HG02623 (cell line): ENCODE data around the gene CDKN2A.

Experiments used
- ATAC-seq: cut with Tn5 transposase; IDR thresholded peaks from one replicate; pipeline ENCODE4 v1.9.1; 2021; ENCODE audit warnings: moderate library complexity; ENCODE audit not compliant: unreplicated experiment

The CDKN2A gene

DNA sequence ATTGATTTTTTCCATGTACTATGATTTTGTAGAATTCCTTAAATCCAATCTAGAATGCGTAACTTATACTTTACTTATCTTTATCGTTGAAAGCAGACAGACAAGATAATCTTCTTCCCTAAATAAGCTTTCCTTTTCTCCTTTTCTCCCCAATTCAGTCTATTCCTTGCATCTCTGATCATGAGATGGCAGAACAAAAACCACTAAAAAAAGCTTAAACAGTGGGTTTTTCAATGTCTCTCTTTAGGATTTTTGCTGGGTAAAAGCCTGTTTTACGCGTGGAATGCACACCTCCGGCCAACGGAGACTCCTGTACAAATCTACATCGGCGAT, 14.2 kb upstream of the CDKN2A start:
- ATAC-seq = no peak

- no peak for ATAC-seq
These were observed 11.8 kb upstream of the CDKN2A start for GRCh38 chr9:22005702-22006606.

- no peak for ATAC-seq
These were observed 11.0 kb upstream of the CDKN2A start for GRCh38 chr9:22005021-22005701.

DNA sequence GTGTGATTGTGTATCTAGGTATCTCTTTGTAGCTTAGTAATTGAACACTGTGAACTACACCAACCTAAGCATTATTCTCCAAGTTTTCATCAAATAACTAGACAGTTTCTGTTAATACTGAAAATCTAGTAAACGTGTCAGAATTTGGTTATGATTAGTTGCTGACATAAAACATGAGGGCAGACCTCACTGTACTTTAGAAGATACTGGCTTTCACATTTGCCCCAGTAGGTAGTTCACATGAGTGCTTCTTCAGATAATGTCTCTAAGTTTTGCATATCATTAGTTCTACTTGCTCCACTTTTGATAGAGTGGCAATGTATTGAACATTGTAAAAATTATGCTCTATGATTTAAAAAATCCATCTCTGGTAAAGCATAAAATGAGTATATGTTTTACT, 7.8 kb upstream of the CDKN2A start:
- no peak for ATAC-seq

DNA sequence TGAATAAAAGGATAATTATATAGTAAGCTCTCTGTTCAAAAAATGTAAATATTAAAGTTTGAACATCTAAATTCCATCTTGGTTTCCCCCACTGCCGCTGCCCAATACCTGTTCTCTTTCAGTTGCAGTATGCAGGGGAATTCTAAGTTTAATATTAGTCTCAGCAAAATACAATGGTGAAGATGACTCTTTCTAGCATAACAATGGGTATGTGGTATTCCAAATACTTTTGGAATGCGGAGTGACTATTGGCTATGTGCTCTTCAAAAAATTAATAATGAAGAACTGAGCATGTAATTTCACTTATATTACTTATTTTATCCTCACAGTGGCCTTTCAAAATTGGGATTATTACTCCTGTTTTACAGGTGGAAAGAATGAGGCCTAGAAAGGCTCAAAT, 3.8 kb upstream of the CDKN2A start:
- ATAC-seq = no peak

- ATAC-seq = no peak
These were observed 3.3 kb upstream of the CDKN2A start for GRCh38 chr9:21997480-21997879.

DNA sequence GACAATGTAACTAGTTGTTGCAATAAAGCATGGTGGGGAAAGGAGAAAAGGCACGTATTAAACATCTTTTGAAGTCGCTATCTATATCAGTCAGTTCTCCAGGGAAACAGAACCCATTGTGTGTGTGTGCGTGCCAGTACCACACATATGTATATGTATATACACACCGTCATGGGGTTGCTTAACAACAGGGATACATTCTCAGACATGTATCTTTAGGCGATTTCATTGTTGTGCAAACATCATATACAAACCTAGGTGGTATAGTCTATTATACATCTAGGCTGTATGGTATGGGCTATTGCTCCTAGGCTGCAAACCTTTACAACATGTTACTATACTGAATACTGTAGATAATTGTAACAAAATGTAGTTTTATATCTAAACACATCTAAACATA, 2.7 kb upstream of the CDKN2A start:
- ATAC-seq = no peak

DNA sequence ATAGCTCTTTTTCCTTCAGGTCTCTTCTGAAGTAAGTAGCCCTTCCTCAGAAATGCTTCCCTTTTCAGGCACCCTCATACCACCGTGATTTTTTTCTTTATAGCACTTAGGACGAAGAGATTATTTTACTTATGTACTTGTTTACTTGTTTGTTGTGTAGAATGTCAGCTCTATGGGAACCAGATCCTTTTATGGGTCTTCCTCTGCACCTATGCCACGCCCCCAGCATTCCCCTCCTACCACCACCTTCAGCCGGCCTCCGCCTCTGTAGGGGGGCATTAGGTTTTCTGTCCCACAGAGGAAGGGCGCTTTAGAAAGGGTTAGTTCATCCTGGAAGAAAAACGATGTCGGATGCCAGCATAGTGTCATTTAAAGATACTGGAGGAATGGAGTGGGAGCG, 2.2 kb upstream of the CDKN2A start:
- no peak for ATAC-seq

DNA sequence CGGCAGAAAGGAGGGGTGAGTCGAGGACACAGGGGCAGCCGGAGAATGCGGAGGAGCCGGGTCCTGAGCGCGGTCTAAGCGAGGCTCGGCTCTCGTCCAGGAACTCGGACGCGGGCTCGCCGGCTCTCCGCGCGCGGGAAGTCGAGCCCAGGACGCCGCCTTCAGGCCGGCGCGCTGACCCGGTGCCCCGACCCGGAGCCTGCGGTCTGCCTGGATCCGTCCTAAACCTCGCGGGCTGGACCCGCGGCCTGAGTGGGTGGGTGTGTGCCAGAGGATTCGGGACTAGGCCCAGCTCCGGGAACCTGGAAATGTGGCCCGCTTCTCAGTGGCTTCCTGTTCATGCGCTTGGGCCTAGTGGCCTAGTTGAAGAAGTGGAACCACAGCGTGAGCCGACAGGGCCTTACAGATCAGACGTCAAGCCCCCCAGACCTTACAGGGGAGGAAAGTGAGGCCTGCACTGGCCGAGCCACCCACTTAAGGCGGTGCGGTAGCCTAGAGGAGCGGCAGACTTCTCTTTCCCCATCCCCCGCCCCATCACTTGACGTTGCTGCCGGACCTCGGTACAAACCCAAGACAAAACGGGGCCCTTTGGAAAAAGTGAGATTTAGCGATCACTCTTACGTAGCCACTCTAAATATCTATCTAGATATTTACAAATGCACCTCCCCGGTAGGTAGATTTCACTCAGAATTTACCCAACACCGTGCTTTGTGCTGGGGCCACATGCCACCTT, 1.6 kb upstream of the CDKN2A start:
- ATAC-seq = no peak

GRCh38 chr9:21995006-21995665, 944 bp upstream of the CDKN2A start:
- ATAC-seq = peak; percentile 78

- peak; percentile 37 for ATAC-seq
These were observed 389 bp upstream of the CDKN2A start, which contains the start of gene CDKN2B-AS1 for GRCh38 chr9:21994556-21995005. CDKN2B-AS1 (plus strand) TSS chr9:21994791.

- no peak for ATAC-seq
These were observed 1.2 kb downstream of the CDKN2A start for GRCh38 chr9:21993007-21993406.

GRCh38 chr9:21991072-21991959, 2.9 kb downstream of the CDKN2A start:
- no peak for ATAC-seq

- ATAC-seq = no peak
These were observed 4.6 kb downstream of the CDKN2A start for GRCh38 chr9:21989440-21990189.

DNA sequence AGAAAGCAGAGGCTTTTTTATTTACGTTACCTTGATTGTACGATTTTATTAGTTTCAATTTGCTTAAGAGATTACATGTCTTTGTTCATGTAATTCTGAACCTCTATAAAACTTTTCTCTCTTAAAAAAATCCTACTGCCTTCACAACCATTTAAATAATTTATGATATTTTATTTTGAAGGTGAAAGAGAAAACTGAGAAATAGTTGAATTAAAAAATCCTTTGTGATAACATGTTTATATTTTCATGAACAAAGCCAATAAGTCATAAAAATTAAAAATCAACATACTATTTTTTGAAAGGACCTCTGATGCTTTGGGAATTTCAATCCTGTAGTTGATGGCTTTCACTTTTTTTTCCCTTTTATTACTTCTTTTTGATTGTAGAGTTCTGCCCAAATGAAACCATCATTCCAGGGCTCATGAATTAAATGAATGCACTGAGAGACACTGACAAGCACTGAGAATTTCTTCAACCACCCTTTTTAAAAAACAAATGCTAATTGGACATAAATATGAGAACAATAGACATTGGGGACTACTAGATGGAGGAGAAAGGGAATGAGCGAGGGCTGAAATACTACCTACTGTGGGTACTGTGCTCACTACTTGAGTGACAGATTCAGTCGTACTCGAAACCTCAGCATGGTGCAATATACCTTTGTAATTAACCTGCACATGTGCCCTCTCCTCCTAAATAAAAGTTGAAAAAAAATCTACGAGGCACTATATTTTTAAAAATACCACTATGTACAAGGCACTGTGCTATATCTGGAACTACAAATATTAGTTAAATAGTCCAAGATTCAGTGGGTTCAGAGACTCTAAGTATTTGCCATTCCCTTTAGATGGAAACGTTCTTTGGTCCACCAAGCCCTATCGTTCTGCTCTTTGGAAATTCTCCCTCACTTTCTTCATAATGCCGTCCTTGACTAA, 5.9 kb downstream of the CDKN2A start:
- ATAC-seq = no peak

- ATAC-seq = no peak
These were observed 8.1 kb downstream of the CDKN2A start for GRCh38 chr9:21985964-21986667.

DNA sequence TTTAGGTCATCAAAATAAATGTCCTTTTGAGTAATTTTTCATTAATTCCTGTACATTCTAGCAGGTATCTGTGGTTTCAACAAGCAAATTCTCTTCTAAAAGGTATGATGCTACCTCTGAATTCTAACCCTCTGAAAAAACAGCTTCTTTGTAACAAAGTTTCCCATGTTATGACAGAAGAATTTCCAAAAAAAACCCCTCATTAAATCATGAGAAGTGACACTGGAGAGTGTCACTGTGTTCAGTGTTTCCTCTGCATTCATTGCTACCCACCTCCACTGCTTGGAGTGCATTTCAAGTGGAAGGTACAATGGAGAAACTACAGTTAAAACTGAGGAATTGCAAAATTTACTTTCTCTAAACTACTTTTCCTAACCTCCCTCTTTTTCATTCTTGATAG, 10.1 kb downstream of the CDKN2A start:
- no peak for ATAC-seq

- ATAC-seq = no peak
These were observed 10.6 kb downstream of the CDKN2A start for GRCh38 chr9:21983561-21983935.
